Measurements from ENCODE around the gene ATG9B. TPM values are rescaled to one million over a fixed set of nuclear protein-coding genes. Genes with fewer than 3 reads are reported as not detected.

ATG9B gene
- total and polyA plus RNA-seq, 9 of the 15 experiments (the other 6 are each of a cell fraction or from before 2014, with no cell fraction given), result 0.29 to 8.0 (median 2.1) TPM

DNA sequence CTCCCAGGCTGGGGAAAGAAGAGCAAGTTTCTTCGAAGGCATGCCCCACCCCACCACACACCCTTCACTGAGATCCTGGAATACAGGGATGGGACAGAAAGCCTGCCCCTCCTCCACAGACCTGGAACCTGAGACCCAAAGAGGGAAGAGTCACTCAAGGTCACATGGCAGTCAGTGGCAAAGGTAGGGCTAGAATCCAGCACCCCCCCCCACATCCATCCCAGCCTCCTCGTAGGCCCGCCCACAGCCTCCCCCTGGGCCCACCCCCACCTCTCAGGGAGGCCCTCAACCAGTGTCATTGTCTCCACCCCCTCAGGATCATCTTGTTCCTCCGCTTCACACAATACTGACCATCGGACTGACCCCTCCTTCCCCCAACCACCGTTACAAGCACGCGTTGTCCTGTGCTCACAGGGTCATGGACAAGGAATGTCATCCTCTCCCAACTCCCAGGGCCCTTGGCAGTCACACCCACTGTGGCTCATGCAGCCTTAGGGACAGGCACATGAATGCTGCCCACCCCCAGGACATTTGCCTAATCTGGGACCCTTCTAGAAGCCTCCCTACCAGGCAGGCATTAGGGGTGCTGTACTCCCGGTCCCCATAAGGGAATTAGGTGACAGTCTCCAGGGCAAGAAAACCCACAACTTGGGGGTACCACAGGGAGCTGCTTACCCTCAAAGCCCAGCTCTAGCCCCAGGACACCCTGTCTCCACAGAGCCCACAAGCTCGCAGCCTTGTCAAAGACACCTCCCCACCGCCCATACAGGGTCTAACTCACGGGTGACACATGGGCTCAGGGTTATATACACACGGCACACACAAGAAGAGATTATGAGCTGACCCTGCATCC, 47.5 kb downstream of the ATG9B start (continued):
- TF ChIP-seq, protein P1, sequence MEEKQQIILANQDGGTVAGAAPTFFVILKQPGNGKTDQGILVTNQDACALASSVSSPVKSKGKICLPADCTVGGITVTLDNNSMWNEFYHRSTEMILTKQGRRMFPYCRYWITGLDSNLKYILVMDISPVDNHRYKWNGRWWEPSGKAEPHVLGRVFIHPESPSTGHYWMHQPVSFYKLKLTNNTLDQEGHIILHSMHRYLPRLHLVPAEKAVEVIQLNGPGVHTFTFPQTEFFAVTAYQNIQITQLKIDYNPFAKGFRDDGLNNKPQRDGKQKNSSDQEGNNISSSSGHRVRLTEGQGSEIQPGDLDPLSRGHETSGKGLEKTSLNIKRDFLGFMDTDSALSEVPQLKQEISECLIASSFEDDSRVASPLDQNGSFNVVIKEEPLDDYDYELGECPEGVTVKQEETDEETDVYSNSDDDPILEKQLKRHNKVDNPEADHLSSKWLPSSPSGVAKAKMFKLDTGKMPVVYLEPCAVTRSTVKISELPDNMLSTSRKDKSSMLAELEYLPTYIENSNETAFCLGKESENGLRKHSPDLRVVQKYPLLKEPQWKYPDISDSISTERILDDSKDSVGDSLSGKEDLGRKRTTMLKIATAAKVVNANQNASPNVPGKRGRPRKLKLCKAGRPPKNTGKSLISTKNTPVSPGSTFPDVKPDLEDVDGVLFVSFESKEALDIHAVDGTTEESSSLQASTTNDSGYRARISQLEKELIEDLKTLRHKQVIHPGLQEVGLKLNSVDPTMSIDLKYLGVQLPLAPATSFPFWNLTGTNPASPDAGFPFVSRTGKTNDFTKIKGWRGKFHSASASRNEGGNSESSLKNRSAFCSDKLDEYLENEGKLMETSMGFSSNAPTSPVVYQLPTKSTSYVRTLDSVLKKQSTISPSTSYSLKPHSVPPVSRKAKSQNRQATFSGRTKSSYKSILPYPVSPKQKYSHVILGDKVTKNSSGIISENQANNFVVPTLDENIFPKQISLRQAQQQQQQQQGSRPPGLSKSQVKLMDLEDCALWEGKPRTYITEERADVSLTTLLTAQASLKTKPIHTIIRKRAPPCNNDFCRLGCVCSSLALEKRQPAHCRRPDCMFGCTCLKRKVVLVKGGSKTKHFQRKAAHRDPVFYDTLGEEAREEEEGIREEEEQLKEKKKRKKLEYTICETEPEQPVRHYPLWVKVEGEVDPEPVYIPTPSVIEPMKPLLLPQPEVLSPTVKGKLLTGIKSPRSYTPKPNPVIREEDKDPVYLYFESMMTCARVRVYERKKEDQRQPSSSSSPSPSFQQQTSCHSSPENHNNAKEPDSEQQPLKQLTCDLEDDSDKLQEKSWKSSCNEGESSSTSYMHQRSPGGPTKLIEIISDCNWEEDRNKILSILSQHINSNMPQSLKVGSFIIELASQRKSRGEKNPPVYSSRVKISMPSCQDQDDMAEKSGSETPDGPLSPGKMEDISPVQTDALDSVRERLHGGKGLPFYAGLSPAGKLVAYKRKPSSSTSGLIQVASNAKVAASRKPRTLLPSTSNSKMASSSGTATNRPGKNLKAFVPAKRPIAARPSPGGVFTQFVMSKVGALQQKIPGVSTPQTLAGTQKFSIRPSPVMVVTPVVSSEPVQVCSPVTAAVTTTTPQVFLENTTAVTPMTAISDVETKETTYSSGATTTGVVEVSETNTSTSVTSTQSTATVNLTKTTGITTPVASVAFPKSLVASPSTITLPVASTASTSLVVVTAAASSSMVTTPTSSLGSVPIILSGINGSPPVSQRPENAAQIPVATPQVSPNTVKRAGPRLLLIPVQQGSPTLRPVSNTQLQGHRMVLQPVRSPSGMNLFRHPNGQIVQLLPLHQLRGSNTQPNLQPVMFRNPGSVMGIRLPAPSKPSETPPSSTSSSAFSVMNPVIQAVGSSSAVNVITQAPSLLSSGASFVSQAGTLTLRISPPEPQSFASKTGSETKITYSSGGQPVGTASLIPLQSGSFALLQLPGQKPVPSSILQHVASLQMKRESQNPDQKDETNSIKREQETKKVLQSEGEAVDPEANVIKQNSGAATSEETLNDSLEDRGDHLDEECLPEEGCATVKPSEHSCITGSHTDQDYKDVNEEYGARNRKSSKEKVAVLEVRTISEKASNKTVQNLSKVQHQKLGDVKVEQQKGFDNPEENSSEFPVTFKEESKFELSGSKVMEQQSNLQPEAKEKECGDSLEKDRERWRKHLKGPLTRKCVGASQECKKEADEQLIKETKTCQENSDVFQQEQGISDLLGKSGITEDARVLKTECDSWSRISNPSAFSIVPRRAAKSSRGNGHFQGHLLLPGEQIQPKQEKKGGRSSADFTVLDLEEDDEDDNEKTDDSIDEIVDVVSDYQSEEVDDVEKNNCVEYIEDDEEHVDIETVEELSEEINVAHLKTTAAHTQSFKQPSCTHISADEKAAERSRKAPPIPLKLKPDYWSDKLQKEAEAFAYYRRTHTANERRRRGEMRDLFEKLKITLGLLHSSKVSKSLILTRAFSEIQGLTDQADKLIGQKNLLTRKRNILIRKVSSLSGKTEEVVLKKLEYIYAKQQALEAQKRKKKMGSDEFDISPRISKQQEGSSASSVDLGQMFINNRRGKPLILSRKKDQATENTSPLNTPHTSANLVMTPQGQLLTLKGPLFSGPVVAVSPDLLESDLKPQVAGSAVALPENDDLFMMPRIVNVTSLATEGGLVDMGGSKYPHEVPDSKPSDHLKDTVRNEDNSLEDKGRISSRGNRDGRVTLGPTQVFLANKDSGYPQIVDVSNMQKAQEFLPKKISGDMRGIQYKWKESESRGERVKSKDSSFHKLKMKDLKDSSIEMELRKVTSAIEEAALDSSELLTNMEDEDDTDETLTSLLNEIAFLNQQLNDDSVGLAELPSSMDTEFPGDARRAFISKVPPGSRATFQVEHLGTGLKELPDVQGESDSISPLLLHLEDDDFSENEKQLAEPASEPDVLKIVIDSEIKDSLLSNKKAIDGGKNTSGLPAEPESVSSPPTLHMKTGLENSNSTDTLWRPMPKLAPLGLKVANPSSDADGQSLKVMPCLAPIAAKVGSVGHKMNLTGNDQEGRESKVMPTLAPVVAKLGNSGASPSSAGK (IDR thresholded peaks at IDR 0.05), result no peak; the same call in 1 of the 2 replicates
- no peak for TF ChIP-seq CBX8 (IDR thresholded peaks at IDR 0.05; ENCODE audit: borderline replicate concordance, extremely low read depth, low read depth, low read length, poor library complexity, severe bottlenecking)
- TF ChIP-seq NFYB (IDR thresholded peaks at IDR 0.05; ENCODE audit: extremely low read depth, insufficient read length), result no peak
- TF ChIP-seq, protein P2, sequence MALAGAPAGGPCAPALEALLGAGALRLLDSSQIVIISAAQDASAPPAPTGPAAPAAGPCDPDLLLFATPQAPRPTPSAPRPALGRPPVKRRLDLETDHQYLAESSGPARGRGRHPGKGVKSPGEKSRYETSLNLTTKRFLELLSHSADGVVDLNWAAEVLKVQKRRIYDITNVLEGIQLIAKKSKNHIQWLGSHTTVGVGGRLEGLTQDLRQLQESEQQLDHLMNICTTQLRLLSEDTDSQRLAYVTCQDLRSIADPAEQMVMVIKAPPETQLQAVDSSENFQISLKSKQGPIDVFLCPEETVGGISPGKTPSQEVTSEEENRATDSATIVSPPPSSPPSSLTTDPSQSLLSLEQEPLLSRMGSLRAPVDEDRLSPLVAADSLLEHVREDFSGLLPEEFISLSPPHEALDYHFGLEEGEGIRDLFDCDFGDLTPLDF (CRISPR knock-in tag; IDR thresholded peaks at IDR 0.05), result peak; percentile 26; the same call in 1 of the 2 replicates
- TF ChIP-seq IRF2 (CRISPR knock-in tag; IDR thresholded peaks at IDR 0.05), result no peak
- no peak for TF ChIP-seq ZC3H4 (CRISPR knock-in tag; IDR thresholded peaks at IDR 0.05; ENCODE audit: borderline replicate concordance)
- TF ChIP-seq ARID1B (IDR thresholded peaks at IDR 0.05), result no peak
- no peak for TF ChIP-seq GTF2A2 (tag; IDR thresholded peaks at IDR 0.05)
- TF ChIP-seq ZNF316 (IDR thresholded peaks at IDR 0.05), result no peak
- TF ChIP-seq, protein P3, sequence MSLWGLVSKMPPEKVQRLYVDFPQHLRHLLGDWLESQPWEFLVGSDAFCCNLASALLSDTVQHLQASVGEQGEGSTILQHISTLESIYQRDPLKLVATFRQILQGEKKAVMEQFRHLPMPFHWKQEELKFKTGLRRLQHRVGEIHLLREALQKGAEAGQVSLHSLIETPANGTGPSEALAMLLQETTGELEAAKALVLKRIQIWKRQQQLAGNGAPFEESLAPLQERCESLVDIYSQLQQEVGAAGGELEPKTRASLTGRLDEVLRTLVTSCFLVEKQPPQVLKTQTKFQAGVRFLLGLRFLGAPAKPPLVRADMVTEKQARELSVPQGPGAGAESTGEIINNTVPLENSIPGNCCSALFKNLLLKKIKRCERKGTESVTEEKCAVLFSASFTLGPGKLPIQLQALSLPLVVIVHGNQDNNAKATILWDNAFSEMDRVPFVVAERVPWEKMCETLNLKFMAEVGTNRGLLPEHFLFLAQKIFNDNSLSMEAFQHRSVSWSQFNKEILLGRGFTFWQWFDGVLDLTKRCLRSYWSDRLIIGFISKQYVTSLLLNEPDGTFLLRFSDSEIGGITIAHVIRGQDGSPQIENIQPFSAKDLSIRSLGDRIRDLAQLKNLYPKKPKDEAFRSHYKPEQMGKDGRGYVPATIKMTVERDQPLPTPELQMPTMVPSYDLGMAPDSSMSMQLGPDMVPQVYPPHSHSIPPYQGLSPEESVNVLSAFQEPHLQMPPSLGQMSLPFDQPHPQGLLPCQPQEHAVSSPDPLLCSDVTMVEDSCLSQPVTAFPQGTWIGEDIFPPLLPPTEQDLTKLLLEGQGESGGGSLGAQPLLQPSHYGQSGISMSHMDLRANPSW (CRISPR knock-in tag; IDR thresholded peaks at IDR 0.05), result no peak
- TF ChIP-seq ZNF717 (CRISPR knock-in tag; IDR thresholded peaks at IDR 0.05), result no peak
- no peak for TF ChIP-seq BCL6 (CRISPR knock-in tag; IDR thresholded peaks at IDR 0.05)
